Lower lobe of right lung (tissue), 2 donors: ENCODE results near the gene CLASRP. TPM values are rescaled to one million over a fixed set of nuclear protein-coding genes. Genes with fewer than 3 reads are reported as not detected.

Source experiments
- ATAC-seq, 2 donors: fragments of 200-7000 bp; cut with Tn5 transposase; one replicate each; pipeline ENCODE4 v1.9.1; 2020 to 2022; ENCODE audit warnings: mild to moderate bottlenecking in 2 of 2, moderate library complexity in 2 of 2
- DNase-seq: peaks from one replicate; pipeline ENCODE4 v3.0.0-alpha.2; 2020
- H3K27ac ChIP-seq: fragments of 200-600 bp; one replicate; pipeline ENCODE4 v1.8.0; 2022
- H3K27me3 ChIP-seq: fragments of 200-600 bp; one replicate; pipeline ENCODE4 v1.8.0; 2022; ENCODE audit warnings: low read depth
- H3K36me3 ChIP-seq: fragments of 200-600 bp; one replicate; pipeline ENCODE4 v1.8.0; 2022; ENCODE audit warnings: mild to moderate bottlenecking
- H3K4me1 ChIP-seq: fragments of 200-600 bp; one replicate; pipeline ENCODE4 v1.8.0; 2022
- H3K4me3 ChIP-seq: fragments of 200-600 bp; one replicate; pipeline ENCODE4 v1.8.0; 2022; ENCODE audit warnings: mild to moderate bottlenecking
- H3K9me3 ChIP-seq: fragments of 200-600 bp; one replicate; pipeline ENCODE4 v1.8.0; 2022
- intact Hi-C: fragments of 100-400 bp; cut with DNase I; formaldehyde crosslinking; loops from one replicate; pipeline ENCODE4 v1.11.0; 2022
- total RNA-seq: library from RNA; stranded (reverse); fragmentation: NEBNext Ultra II Directional; extraction: Animal tissue kit (Norgen Biotek cat#: 25700); gene quantifications from one replicate; pipeline ENCODE4 v1.2.1, GENCODE V29; 2021
- TF ChIP-seq, protein P1 (sequence below): fragments of 200-600 bp; IDR thresholded peaks from one replicate; pipeline ENCODE4 v1.8.0; 2022; ENCODE audit warnings: antibody characterized with exemption, mild to moderate bottlenecking
- donor health status: DM: no; HTN: yes; CAD: no; lungs with severe emphysema.

The CLASRP gene
- total RNA-seq, 1 donor from 2014 or later, result 71.7 TPM

DNA sequence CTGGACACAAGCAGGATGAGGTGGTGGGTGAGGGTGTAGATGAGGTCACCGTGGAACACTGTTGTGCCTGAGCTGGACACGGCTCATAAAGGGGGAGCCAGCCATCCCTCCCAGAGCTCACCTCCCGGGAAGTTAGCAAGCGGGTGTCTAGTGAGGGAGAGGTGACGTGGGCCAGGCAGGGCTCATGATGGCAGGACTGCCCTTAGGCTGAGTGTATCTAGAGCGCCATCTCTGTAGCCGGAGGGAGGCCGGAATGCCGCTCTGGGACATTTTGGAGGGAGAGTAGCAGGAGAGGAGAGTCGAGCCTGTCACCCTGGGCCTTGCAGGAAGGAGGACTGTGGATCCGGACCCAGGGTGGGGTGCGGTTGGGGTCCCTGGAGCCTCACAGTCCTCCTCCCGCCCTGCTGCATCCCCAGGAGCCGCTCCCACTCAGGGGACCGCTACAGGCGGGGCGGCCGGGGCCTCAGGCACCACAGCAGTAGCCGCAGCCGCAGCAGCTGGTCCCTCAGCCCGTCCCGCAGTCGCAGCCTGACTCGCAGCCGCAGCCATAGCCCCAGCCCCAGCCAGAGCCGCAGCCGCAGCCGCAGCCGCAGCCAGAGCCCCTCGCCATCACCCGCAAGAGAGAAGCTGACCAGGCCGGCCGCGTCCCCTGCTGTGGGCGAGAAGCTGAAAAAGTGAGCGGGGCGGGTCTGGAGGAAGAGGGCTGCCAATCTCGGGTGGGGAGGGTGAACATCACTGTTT, 28.2 kb downstream of the CLASRP start:
- Histone ChIP-seq H3K4me1 (peaks cover 3% of the 10 kb centered on the region), H3K27me3 (no peaks in the 10 kb centered on the region), H3K4me3 (no peak overlapping the region), H3K27ac (no peak overlapping the region), H3K9me3 (no peaks in the 10 kb centered on the region), H3K36me3 (peaks cover 100% of the 10 kb centered on the region)
- intact Hi-C loops, result no loop called here
- no peak for DNase-seq
- ATAC-seq, result no peak
- TF ChIP-seq, protein P1, sequence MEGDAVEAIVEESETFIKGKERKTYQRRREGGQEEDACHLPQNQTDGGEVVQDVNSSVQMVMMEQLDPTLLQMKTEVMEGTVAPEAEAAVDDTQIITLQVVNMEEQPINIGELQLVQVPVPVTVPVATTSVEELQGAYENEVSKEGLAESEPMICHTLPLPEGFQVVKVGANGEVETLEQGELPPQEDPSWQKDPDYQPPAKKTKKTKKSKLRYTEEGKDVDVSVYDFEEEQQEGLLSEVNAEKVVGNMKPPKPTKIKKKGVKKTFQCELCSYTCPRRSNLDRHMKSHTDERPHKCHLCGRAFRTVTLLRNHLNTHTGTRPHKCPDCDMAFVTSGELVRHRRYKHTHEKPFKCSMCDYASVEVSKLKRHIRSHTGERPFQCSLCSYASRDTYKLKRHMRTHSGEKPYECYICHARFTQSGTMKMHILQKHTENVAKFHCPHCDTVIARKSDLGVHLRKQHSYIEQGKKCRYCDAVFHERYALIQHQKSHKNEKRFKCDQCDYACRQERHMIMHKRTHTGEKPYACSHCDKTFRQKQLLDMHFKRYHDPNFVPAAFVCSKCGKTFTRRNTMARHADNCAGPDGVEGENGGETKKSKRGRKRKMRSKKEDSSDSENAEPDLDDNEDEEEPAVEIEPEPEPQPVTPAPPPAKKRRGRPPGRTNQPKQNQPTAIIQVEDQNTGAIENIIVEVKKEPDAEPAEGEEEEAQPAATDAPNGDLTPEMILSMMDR, result no peak

DNA sequence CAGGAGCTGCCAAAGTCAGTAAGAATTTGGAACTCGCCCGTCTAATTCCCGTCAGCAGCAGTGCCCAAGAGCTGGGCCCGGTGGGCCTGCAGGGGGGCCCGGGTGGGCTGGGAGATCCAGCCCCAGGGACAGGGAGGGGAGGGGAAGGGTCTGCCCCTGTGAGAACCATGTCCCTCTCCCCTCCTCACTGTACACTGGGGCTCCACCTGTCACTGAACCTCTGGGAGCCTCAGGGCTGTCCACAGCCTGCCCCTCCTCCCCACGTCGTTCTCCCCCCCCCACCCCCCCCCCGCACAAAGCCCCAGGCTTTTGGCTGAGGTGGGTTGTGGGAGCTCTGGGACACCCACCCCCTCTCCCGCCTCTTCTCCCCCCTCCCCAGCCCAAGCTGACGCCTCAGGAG, 29.2 kb downstream of the CLASRP start:
- no peak overlapping the region for H3K4me3 ChIP-seq
- no peaks in the 10 kb centered on the region for H3K27me3 ChIP-seq
- H3K36me3 ChIP-seq, result peaks cover 93% of the 10 kb centered on the region
- intact Hi-C loops, result no loop called here
- peaks cover 6% of the 10 kb centered on the region for H3K4me1 ChIP-seq
- no peak for ATAC-seq
- H3K27ac ChIP-seq, result no peak overlapping the region
- H3K9me3 ChIP-seq, result no peaks in the 10 kb centered on the region
- TF ChIP-seq, protein P1, result no peak
- no peak for DNase-seq

DNA sequence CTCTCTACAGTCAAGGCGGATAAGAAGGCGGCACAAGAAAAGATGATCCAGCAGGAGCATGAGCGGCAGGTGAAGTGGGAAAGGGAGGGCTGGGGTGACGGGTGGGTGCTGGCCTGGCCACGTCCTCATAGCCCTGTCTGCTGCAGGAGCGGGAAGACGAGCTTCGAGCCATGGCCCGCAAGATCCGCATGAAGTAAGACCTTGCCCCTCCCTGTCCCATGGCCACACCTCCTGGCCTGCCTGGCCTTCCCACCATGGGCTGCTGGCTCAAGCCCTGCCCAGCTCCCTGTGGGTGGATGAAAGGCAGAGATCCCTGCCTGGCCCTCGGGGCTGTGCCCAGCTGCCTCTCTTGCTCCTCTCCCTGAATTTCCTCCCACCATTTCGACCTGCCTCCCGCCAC, 30.2 kb downstream of the CLASRP start:
- Histone ChIP-seq H3K36me3 (peaks cover 83% of the 10 kb centered on the region), H3K27ac (no peak overlapping the region), H3K9me3 (no peaks in the 10 kb centered on the region), H3K4me3 (no peak overlapping the region), H3K4me1 (peaks cover 6% of the 10 kb centered on the region), H3K27me3 (no peaks in the 10 kb centered on the region)
- intact Hi-C loops, result no loop called here
- DNase-seq (no peak), ATAC-seq (peak in 1 of 2 donors; percentile 25)
- TF ChIP-seq, protein P1, result no peak

DNA sequence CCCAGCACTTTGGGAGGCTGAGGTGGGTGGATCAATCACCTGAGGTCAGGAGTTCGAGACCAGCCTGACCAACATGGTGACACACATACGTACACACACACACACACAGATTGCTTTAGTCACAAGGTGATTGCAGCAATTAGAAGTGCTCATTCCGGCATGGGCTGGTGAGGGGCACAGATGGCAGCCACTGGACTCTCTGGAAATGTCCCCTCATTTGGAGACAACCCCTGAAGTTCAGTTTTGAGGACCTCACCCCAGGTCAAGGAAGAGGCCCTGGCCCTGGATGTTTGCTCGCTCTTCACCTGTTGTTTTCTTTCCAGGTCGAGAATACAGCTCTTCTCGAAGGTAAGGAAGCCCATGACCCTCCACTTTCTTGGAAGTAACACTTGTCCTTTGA, 31.4 kb downstream of the CLASRP start:
- TF ChIP-seq, protein P1, result no peak
- no peak overlapping the region for H3K27ac ChIP-seq
- no peaks in the 10 kb centered on the region for H3K9me3 ChIP-seq
- H3K36me3 ChIP-seq, result peaks cover 71% of the 10 kb centered on the region
- no peak overlapping the region for H3K4me3 ChIP-seq
- ATAC-seq (no peak), DNase-seq (no peak)
- no peaks in the 10 kb centered on the region for H3K27me3 ChIP-seq
- intact Hi-C loops, result no loop called here
- H3K4me1 ChIP-seq, result peaks cover 14% of the 10 kb centered on the region

DNA sequence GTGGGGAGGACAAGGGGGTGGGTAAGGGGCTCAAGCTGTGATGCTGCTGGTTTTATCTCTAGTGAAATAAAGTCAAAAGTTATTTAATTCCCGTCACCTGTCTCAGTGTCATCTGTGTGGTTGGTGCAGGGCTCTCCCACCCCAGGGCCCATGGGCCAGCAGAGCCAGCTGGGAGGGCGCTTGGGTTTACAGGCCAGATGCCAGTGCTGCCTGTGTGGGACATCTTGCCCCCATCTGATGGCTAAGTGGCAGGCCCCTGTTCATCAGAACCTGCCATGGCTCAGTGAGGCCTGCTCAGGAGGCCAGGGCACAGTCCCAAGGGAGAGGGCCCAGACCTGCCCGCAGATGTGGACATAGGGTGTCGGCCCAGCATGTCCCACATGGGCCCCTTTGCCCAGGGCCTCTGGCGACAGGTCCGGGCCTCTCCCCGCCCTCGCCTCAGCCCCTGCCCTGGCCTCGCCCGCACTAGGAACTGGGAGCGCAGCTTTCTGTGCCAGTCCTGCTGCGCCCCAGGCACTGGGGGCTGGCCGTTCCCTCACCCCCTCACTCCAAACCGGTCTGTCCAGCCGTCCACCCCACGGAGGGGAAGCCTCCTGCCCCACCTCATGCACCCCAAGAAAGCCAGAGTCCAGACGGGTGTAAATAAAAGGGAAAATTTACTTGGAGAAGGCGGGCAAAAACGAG, 32.2 kb downstream of the CLASRP start:
- H3K36me3 ChIP-seq, result peaks cover 63% of the 10 kb centered on the region
- H3K27me3 ChIP-seq, result no peaks in the 10 kb centered on the region
- DNase-seq, result no peak
- intact Hi-C loops, result no loop called here
- no peak overlapping the region for H3K4me3 ChIP-seq
- TF ChIP-seq, protein P1, result no peak
- no peak for ATAC-seq
- peaks cover 14% of the 10 kb centered on the region for H3K4me1 ChIP-seq
- no peak overlapping the region for H3K27ac ChIP-seq
- no peaks in the 10 kb centered on the region for H3K9me3 ChIP-seq
